HEK293T (cell line): Measurements from ENCODE around the gene UNC13C.

Source experiments
- CTCF ChIA-PET: fragments of 350-600 bp; formaldehyde crosslinking; extraction: SDS; loops from one replicate; lab custom pipeline; 2021; ENCODE audit warnings: antibody characterized with exemption, inconsistent platforms; lab: Yijun Ruan, JAX
- POLR2A ChIA-PET: fragments of 350-600 bp; formaldehyde crosslinking; extraction: SDS; loops from one replicate; lab custom pipeline; 2020; ENCODE audit warnings: antibody characterized with exemption, inconsistent platforms; lab: Yijun Ruan, JAX
- DNase-seq: peaks from one replicate; pipeline ENCODE4 v3.0.0; 2012; ENCODE audit warnings: mixed read lengths; ENCODE audit errors: extremely low spot score
- ARNT ChIP-seq: fragments of 450-650 bp; IDR thresholded peaks from 2 replicates; pipeline ENCODE4 v1.6.1; 2017; ENCODE audit warnings: mild to moderate bottlenecking
- BHLHE40 ChIP-seq: fragments of 450-650 bp; IDR thresholded peaks from 2 replicates; pipeline ENCODE4 v1.6.1; 2016; ENCODE audit warnings: mild to moderate bottlenecking, moderate library complexity, borderline replicate concordance
- CTBP1 ChIP-seq: fragments of 450-650 bp; IDR thresholded peaks from 2 replicates; pipeline ENCODE4 v1.6.1; 2016; ENCODE audit warnings: borderline replicate concordance
- ELF4 ChIP-seq: fragments of 450-650 bp; IDR thresholded peaks from 2 replicates; pipeline ENCODE4 v1.6.1; 2017; ENCODE audit warnings: antibody characterized with exemption
- FOXA1 ChIP-seq: fragments of 450-650 bp; IDR thresholded peaks from 2 replicates; pipeline ENCODE4 v1.6.1; 2016; ENCODE audit warnings: mild to moderate bottlenecking
- FOXK2 ChIP-seq: fragments of 450-650 bp; IDR thresholded peaks from 2 replicates; pipeline ENCODE4 v1.6.1; 2016; ENCODE audit warnings: mild to moderate bottlenecking
- FOXM1 ChIP-seq: fragments of 450-650 bp; IDR thresholded peaks from 2 replicates; pipeline ENCODE4 v1.6.1; 2017; ENCODE audit warnings: mild to moderate bottlenecking, borderline replicate concordance
- HDGF ChIP-seq: fragments of 450-650 bp; IDR thresholded peaks from 2 replicates; pipeline ENCODE4 v1.6.1; 2017; ENCODE audit warnings: antibody characterized with exemption, borderline replicate concordance
- L3MBTL2 ChIP-seq: fragments of 450-650 bp; conservative IDR thresholded peaks from 2 replicates; pipeline ENCODE4 v1.6.1; 2016; ENCODE audit warnings: mild to moderate bottlenecking
- LEF1 ChIP-seq: fragments of 450-650 bp; IDR thresholded peaks from 2 replicates; pipeline ENCODE4 v1.6.1; 2017; ENCODE audit warnings: mild to moderate bottlenecking, borderline replicate concordance
- NFRKB ChIP-seq: fragments of 450-650 bp; IDR thresholded peaks from 2 replicates; pipeline ENCODE4 v1.6.1; 2016; ENCODE audit warnings: mild to moderate bottlenecking, moderate library complexity
- SP1 ChIP-seq: fragments of 450-650 bp; IDR thresholded peaks from 2 replicates; pipeline ENCODE4 v1.6.1; 2017
- SUZ12 ChIP-seq: fragments of 450-650 bp; IDR thresholded peaks from 2 replicates; pipeline ENCODE4 v1.6.1; 2016; ENCODE audit warnings: mild to moderate bottlenecking
- TARDBP ChIP-seq: fragments of 450-650 bp; IDR thresholded peaks from 2 replicates; pipeline ENCODE4 v1.6.1; 2016
- ZNF384 ChIP-seq: fragments of 450-650 bp; IDR thresholded peaks from 2 replicates; pipeline ENCODE4 v1.6.1; 2016
- TF ChIP-seq, protein P1 (sequence below): fragments of 450-650 bp; IDR thresholded peaks from 2 replicates; pipeline ENCODE4 v1.6.1; 2016

UNC13C gene

DNA sequence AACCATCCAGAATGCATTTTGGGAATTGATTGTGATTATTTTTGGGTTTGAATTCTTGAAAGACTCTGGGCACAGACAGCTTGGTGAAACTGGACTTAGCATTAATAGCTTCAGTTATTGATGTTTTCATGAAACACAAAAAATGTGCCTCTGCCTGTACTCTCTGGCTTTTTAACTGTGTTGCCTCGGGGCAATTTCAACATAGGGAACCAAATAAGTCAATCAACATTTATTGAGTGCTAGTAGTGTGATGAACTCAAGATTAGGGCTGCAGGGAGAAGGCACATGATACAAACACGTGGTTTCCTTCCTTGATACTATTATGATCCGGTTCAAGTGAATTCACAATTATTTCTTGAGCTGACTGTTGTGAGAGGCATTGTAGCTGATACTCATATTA lies 50.8 kb downstream of the UNC13C start:
- DNase-seq, result no peak
- no peak for TF ChIP-seq NFRKB
- no peak for TF ChIP-seq SP1
- TF ChIP-seq L3MBTL2, result no peak
- TF ChIP-seq TARDBP, result no peak
- POLR2A ChIA-PET, result no interaction called here
- CTCF ChIA-PET, result interaction anchor here (0.7 kb wide), 1 partner anchor 1080 kb away, joined by 4 read pairs; no protein-coding TSS in a partner anchor

DNA sequence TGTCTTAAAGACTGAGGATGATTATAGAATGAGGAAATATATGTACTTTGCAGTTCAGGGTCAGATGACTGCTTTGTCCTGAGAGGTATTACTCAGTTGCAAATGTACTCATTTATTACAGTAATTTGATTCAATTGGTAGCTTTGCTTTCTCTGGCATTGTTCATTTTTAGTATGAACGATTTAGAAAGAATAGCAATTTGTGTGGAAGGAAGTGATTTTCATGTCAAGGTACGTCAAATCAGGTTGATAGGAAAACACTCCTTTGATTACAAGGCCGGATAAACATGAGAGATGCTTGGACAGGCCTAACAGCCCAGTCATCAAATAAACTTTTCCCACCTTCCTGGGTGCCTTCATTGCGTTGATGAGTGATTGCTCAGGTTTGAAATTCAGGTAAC lies 53.8 kb downstream of the UNC13C start:
- CTCF ChIA-PET, result no interaction called here

GRCh38 chr15:54033356-54033860 lies 55.2 kb downstream of the UNC13C start:
- CTCF ChIA-PET, result no interaction called here
- no peak for TF ChIP-seq TARDBP
- no peak for TF ChIP-seq LEF1
- TF ChIP-seq L3MBTL2, result no peak
- TF ChIP-seq, protein P1, sequence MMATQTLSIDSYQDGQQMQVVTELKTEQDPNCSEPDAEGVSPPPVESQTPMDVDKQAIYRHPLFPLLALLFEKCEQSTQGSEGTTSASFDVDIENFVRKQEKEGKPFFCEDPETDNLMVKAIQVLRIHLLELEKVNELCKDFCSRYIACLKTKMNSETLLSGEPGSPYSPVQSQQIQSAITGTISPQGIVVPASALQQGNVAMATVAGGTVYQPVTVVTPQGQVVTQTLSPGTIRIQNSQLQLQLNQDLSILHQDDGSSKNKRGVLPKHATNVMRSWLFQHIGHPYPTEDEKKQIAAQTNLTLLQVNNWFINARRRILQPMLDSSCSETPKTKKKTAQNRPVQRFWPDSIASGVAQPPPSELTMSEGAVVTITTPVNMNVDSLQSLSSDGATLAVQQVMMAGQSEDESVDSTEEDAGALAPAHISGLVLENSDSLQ, result no peak
- no peak for TF ChIP-seq CTBP1
- TF ChIP-seq FOXM1, result no peak
- no peak for TF ChIP-seq ARNT
- TF ChIP-seq HDGF, result no peak
- no peak for TF ChIP-seq SP1
- TF ChIP-seq FOXK2, result no peak
- no peak for TF ChIP-seq BHLHE40
- no peak for TF ChIP-seq FOXA1
- no peak for TF ChIP-seq ZNF384
- no peak for DNase-seq
- POLR2A ChIA-PET, result no interaction called here

More for the DNA sequence above, 53.8 kb downstream of the UNC13C start:
- TF ChIP-seq ZNF384 (no peak), BHLHE40 (no peak), FOXK2 (no peak), FOXM1 (no peak), ARNT (no peak), CTBP1 (no peak), LEF1 (no peak), FOXA1 (no peak), HDGF (no peak), TARDBP (no peak), SUZ12 (no peak), ELF4 (no peak), NFRKB (no peak)
- TF ChIP-seq, protein P1, result no peak
- POLR2A ChIA-PET, result no interaction called here
- DNase-seq, result no peak

- POLR2A ChIA-PET, result no interaction called here
- CTCF ChIA-PET, result no interaction called here
Measured at GRCh38 chr15:54033869-54034458, 55.7 kb downstream of the UNC13C start.

DNA sequence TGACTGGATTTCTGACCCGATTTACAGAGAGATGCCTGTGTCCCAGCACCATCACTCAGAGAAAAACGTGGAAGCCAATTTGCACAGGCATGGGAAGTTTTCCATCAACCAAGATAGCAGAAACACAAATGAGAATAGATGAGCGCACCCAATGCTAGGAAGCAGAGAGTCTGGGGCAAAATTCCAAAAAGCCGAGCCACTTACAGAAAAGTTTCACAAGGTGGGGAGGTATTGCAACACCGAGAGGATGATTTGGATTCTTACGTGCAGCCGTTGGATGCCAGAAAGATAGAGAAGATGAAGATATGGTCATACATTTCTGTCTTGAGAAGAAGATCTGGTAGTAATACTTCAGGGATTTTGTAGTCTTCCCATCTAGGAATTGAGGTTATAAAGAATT lies 57.4 kb downstream of the UNC13C start:
- POLR2A ChIA-PET, result no interaction called here
- TF ChIP-seq HDGF (no peak), FOXM1 (no peak), LEF1 (no peak), ZNF384 (no peak)
- CTCF ChIA-PET, result no interaction called here
- DNase-seq, result no peak

More at GRCh38 chr15:54033869-54034458, 55.7 kb downstream of the UNC13C start:
- DNase-seq, result no peak
- TF ChIP-seq FOXM1 (no peak), CTBP1 (no peak), FOXK2 (no peak), SUZ12 (no peak), ARNT (no peak), ZNF384 (no peak), SP1 (no peak), ELF4 (no peak), LEF1 (no peak), TARDBP (no peak), FOXA1 (no peak), HDGF (no peak), NFRKB (no peak), L3MBTL2 (no peak)
- TF ChIP-seq, protein P1, result no peak

- DNase-seq, result no peak
- POLR2A ChIA-PET, result no interaction called here
- TF ChIP-seq FOXM1, result no peak
- TF ChIP-seq SP1, result no peak
- TF ChIP-seq ZNF384, result no peak
- no peak for TF ChIP-seq L3MBTL2
- TF ChIP-seq FOXK2, result no peak
- TF ChIP-seq CTBP1, result no peak
- no peak for TF ChIP-seq BHLHE40
- no peak for TF ChIP-seq FOXA1
- TF ChIP-seq ARNT, result no peak
- TF ChIP-seq, protein P1, result no peak
- TF ChIP-seq ELF4, result no peak
- no peak for TF ChIP-seq HDGF
- no peak for TF ChIP-seq TARDBP
- no peak for TF ChIP-seq NFRKB
- no peak for TF ChIP-seq SUZ12
- no peak for TF ChIP-seq LEF1
Measured at GRCh38 chr15:54045397-54045796, 67.2 kb downstream of the UNC13C start.

More at GRCh38 chr15:54045397-54045796, 67.2 kb downstream of the UNC13C start:
- CTCF ChIA-PET, result no interaction called here
